Measurements from ENCODE around the gene CPSF6. TPM values are rescaled to one million over a fixed set of nuclear protein-coding genes. Genes with fewer than 3 reads are reported as not detected.

CPSF6 gene
- total and polyA plus RNA-seq, 2 of the 4 experiments (the other 2 are of a cell fraction), result 9.1 to 39.3 TPM

DNA sequence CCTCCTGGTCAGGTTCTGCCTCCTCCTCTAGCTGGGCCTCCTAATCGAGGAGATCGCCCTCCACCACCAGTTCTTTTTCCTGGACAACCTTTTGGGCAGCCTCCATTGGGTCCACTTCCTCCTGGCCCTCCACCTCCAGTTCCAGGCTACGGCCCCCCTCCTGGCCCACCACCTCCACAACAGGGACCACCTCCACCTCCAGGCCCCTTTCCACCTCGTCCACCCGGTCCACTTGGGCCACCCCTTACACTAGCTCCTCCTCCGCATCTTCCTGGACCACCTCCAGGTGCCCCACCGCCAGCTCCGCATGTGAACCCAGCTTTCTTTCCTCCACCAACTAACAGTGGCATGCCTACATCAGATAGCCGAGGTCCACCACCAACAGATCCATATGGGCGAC is 19.3 kb downstream of the CPSF6 start:
- Histone ChIP-seq H3K9ac (ENCODE audit: low read depth, low read length) (no peak overlapping the region), H3K56ac (ENCODE audit: extremely low read depth, insufficient read depth, low read length) (no peak overlapping the region), H3K18ac (ENCODE audit: low read depth, low read length) (no peak overlapping the region), H4K5ac (ENCODE audit: low read depth, low read length) (no peak overlapping the region), H3K4me2 (ENCODE audit: low read depth, low read length) (no peak overlapping the region), H3K4me1 (ENCODE audit: control insufficient read depth, insufficient read depth, low read length) (no peaks in the 10 kb centered on the region), H2AK5ac (ENCODE audit: low read depth, low read length) (no peak overlapping the region), H3K36me3 (ENCODE audit: control insufficient read depth, insufficient read depth, low read length) (peaks cover 39% of the 10 kb centered on the region), H2AFZ (replicated peaks; ENCODE audit: low read length, poor library complexity) (no peak overlapping the region), H3K9me1 (ENCODE audit: insufficient read depth, low read length) (peaks cover 3% of the 10 kb centered on the region; the same call in 1 of the 2 replicates), H2BK20ac (ENCODE audit: low read depth, low read length) (no peak overlapping the region), H2BK120ac (ENCODE audit: low read depth, low read length) (no peak overlapping the region), H2BK5ac (ENCODE audit: low read depth, low read length, poor library complexity, severe bottlenecking) (no peak overlapping the region), H3K27ac (ENCODE audit: insufficient read depth, low read length) (no peak overlapping the region), H4K8ac (ENCODE audit: low read depth in 2 of 2, low read length in 2 of 2) (no peak overlapping the region), H3K4ac (ENCODE audit: low read depth, low read length) (no peak overlapping the region), H3K9me3 (ENCODE audit: control insufficient read depth, insufficient read depth, low read length) (no peaks in the 10 kb centered on the region), H3K14ac (replicated peaks; ENCODE audit: low read depth, low read length) (no peak overlapping the region), H3K4me3 (ENCODE audit: insufficient read depth, low read depth, low read length) (no peak overlapping the region), H3K79me1 (ENCODE audit: low read depth in 1 of 2, low read length in 2 of 2) (peaks cover 30 to 40% of the 10 kb centered on the region in 2 experiments), H3K27me3 (ENCODE audit: control insufficient read depth, insufficient read depth, low read length) (no peaks in the 10 kb centered on the region), H2AK9ac (replicated peaks; ENCODE audit: low read depth, low read length, poor library complexity) (no peak overlapping the region), H4K20me1 (ENCODE audit: insufficient read depth, low read length) (no peaks in the 10 kb centered on the region), H4K91ac (ENCODE audit: insufficient read depth, low read depth, low read length) (no peak overlapping the region), H2BK15ac (ENCODE audit: low read depth, low read length) (no peak overlapping the region), H3K23ac (ENCODE audit: low read depth, low read length) (no peak overlapping the region)
- DNase-seq, result no peak
- BruUV-seq (replicated peaks), result TSS peak; percentile 37
- CTCF ChIA-PET, result interaction anchor here (0.6 kb wide), 2 partner anchors 26 to 33 kb away, joined by 3 to 4 read pairs; no protein-coding TSS in a partner anchor
- POLR2A ChIA-PET (ENCODE audit: unreplicated experiment), result no interaction called here
- in situ Hi-C loops (cut with MboI; ENCODE audit: low sequenced_read_pairs), result no loop called here
- dilution Hi-C loops (cut with HindIII; ENCODE audit: low sequenced_read_pairs, unreplicated experiment), result no loop called here
- no peak for ATAC-seq (ENCODE audit: low read depth)
- WGBS, 2 experiments (ENCODE audit: extremely low coverage in 2 of 2, insufficient read length in 1 of 2), result 100% methylated on average over 3 of the region's 10 CpGs; no CpG with 5 or more reads in 1 of the 2 experiments
- intact Hi-C loops (cut with micrococcal nuclease), result no loop called here
- no peak for TF ChIP-seq NFE2L2 (IDR thresholded peaks at IDR 0.05; ENCODE audit: low read depth, low read length)
- TF ChIP-seq POLR2A (IDR thresholded peaks at IDR 0.05; ENCODE audit: low read depth, low read length), result no peak
- TF ChIP-seq RCOR1 (IDR thresholded peaks at IDR 0.05; ENCODE audit: insufficient replicate concordance, low read length), result no peak
- no peak for TF ChIP-seq CEBPB (IDR thresholded peaks at IDR 0.05; ENCODE audit: low read depth, low read length)
- no peak for TF ChIP-seq MAZ (IDR thresholded peaks at IDR 0.05; ENCODE audit: borderline replicate concordance, low read depth, low read length)

Measured in IMR-90 (cell line).